Stomach (tissue), 9 donors: Measurements from ENCODE around the gene SHANK1. TPM values are rescaled to one million over a fixed set of nuclear protein-coding genes. Genes with fewer than 3 reads are reported as not detected.

Experiments
- DNase-seq, 2 donors: peaks; one replicate each; pipeline versions ENCODE4 v3.0.0 to v3.0.0-alpha.2; 2013 to 2019
- H3K27ac ChIP-seq, 5 donors: fragments of 200-600 bp in 4 of 5; sonication (generic) in 4 of 5; one replicate each; pipeline ENCODE4 v1.5.1; 2013 to 2019; ENCODE audit warnings: mild to moderate bottlenecking in 1 of 5, moderate library complexity in 1 of 5
- H3K27me3 ChIP-seq, 3 donors: fragments of 200-600 bp; sonication (generic); one replicate each; pipeline ENCODE4 v1.5.1; 2017 to 2019; ENCODE audit warnings: mixed run types in 1 of 3
- H3K36me3 ChIP-seq, 4 donors: fragments of 200-600 bp; sonication (generic); 1 replicate in 3 of 4; 2 replicates in 1 of 4; pipeline ENCODE4 v1.5.1; 2016 to 2019
- H3K4me1 ChIP-seq, 4 donors: fragments of 200-600 bp; sonication (generic); one replicate each; pipeline ENCODE4 v1.5.1; 2016 to 2019
- H3K4me3 ChIP-seq, 4 donors: fragments of 200-600 bp; sonication (generic) in 3 of 4; one replicate each; pipeline ENCODE4 v1.5.1; 2016 to 2019; ENCODE audit warnings: mild to moderate bottlenecking in 1 of 4
- H3K9me3 ChIP-seq, 4 donors: fragments of 200-600 bp; sonication (generic); one replicate each; pipeline ENCODE4 v1.5.1; 2016 to 2019
- EP300 ChIP-seq: sonication (generic); formaldehyde crosslinking; IDR thresholded peaks from one replicate; pipeline ENCODE4 v1.6.1; 2017; ENCODE audit warnings: antibody characterized with exemption
- POLR2A ChIP-seq, 4 donors: fragments of 450-650 bp; IDR thresholded peaks; one replicate each; pipeline ENCODE4 v1.6.1; 2016; ENCODE audit warnings: antibody characterized with exemption in 4 of 4, control low read depth in 2 of 4, mild to moderate bottlenecking in 1 of 4, moderate library complexity in 1 of 4
- POLR2AphosphoS5 ChIP-seq, 3 donors: sonication (generic); formaldehyde crosslinking; IDR thresholded peaks; one replicate each; pipeline ENCODE4 v1.6.1; 2016; ENCODE audit warnings: antibody characterized with exemption in 3 of 3
- WGBS, 5 donors: extraction: QIAGEN DNeasy Blood & Tissue Kit in 3 of 5; methylation state at CpG; one replicate each; pipeline versions ENCODE4 v1.1.5 to v1.1.7; 2013 to 2018; 5-methylcytosine and 5-hydroxymethylcytosine counted together
- intact Hi-C: fragments of 100-400 bp; cut with DNase I; formaldehyde crosslinking; loops from one replicate; pipeline ENCODE4 v1.15.1; 2023; ENCODE audit warnings: low total_unique reads
- polyA plus RNA-seq, 3 donors: library from polyadenylated mRNA; stranded (reverse); fragments of 200-250 nt; gene quantifications; one replicate each; pipeline ENCODE4 v1.2.3, GENCODE V29; 2013
- total RNA-seq, 5 donors: library from RNA; depleted of rRNA; stranded (reverse); fragments of >200 nt; gene quantifications; one replicate each; pipeline versions ENCODE4 v1.1.0 to v1.2.3, GENCODE V29; 2014 to 2016
- TF ChIP-seq, protein P1 (sequence below), 7 experiments: fragments of 450-650 bp in 4 of 7; fragments of 200-600 bp in 3 of 7; sonication (generic) in 3 of 7; IDR thresholded peaks; one replicate each; pipeline ENCODE4 v1.5.1; 2016 to 2019; ENCODE audit warnings: antibody characterized with exemption in 7 of 7, control low read depth in 2 of 7, mild to moderate bottlenecking in 1 of 7
- donor health status: healthy with polysubstance abuse.
- donor health status: Bipolar disorder and iron deficiency.
- donor health status: healthy.

Gene SHANK1
- total and polyA plus RNA-seq, 8 donors: 0.15 to 1.5 (median 0.67) TPM; not detected in 4

DNA sequence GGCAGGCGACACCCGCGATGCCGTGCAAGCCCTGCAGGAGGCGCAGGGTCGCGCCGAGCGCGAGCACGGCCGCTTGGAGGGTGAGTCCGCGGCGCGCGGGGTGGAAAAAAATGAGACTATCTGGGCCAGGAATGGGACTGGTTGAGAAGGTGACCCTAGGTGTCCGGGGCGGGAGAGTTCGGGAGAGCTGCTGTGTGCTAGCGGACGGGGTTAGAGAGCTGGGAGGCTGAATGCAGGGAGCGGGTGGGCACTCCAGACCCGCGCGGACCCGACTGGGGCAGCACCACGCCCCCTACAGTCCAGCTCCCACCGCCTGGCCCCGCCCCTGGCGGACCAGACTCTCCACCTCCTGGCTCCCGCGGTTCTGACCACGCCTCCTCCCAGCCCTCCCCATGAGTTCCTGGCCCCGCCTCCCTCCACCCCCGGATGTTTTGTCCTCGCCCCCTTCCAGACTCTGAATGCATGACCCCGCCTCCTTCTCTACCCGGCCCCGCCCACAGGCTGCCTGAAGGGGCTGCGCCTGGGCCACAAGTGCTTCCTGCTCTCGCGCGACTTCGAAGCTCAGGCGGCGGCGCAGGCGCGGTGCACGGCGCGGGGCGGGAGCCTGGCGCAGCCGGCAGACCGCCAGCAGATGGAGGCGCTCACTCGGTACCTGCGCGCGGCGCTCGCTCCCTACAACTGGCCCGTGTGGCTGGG, 5.1 kb upstream of the SHANK1 start:
- Histone ChIP-seq H3K9me3 (no peaks in the 10 kb centered on the region), H3K36me3 (no peaks in the 10 kb centered on the region), H3K27me3 (peaks cover 0 to 88% (median 60%) of the 10 kb centered on the region in 3 donors), H3K27ac (peak overlapping the region; percentile 22 to 79 (median 67)), H3K4me1 (peaks cover 10 to 45% (median 30%) of the 10 kb centered on the region in 4 donors), H3K4me3 (peak overlapping the region; percentile 50 to 63 (median 62))
- TF ChIP-seq POLR2AphosphoS5 (IDR thresholded peaks at IDR 0.05) (peak; percentile 37 to 83 (median 68)), POLR2A (IDR thresholded peaks at IDR 0.05) (no peak)
- TF ChIP-seq, protein P1, sequence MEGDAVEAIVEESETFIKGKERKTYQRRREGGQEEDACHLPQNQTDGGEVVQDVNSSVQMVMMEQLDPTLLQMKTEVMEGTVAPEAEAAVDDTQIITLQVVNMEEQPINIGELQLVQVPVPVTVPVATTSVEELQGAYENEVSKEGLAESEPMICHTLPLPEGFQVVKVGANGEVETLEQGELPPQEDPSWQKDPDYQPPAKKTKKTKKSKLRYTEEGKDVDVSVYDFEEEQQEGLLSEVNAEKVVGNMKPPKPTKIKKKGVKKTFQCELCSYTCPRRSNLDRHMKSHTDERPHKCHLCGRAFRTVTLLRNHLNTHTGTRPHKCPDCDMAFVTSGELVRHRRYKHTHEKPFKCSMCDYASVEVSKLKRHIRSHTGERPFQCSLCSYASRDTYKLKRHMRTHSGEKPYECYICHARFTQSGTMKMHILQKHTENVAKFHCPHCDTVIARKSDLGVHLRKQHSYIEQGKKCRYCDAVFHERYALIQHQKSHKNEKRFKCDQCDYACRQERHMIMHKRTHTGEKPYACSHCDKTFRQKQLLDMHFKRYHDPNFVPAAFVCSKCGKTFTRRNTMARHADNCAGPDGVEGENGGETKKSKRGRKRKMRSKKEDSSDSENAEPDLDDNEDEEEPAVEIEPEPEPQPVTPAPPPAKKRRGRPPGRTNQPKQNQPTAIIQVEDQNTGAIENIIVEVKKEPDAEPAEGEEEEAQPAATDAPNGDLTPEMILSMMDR (IDR thresholded peaks at IDR 0.05): peak in 5 of 7 experiments; percentile 17 to 74 (median 59)
- DNase-seq: peak; percentile 95 to 100
- intact Hi-C loops: no loop called here
- WGBS, 5 donors: 2 to 5% (median 3%) methylated on average over 35 to 65 of the region's 65 CpGs

GRCh38 chr19:50723735-50724521, 4.3 kb upstream of the SHANK1 start:
- no peaks in the 10 kb centered on the region for H3K36me3 ChIP-seq
- intact Hi-C loops: no loop called here
- peak in 1 of 2 donors; percentile 30 for DNase-seq
- TF ChIP-seq EP300 (no peak), POLR2AphosphoS5 (IDR thresholded peaks at IDR 0.05) (no peak), POLR2A (IDR thresholded peaks at IDR 0.05) (no peak)
- TF ChIP-seq, protein P1 (IDR thresholded peaks at IDR 0.05): no peak
- WGBS, 5 donors: 6 to 13% (median 10%) methylated on average over 12 to 31 of the region's 31 CpGs
- H3K4me1 ChIP-seq: peaks cover 17 to 53% (median 37%) of the 10 kb centered on the region in 4 donors
- no peaks in the 10 kb centered on the region for H3K9me3 ChIP-seq
- peaks cover 3 to 90% (median 67%) of the 10 kb centered on the region in 3 donors for H3K27me3 ChIP-seq
- H3K27ac ChIP-seq: peak overlapping the region in 4 of 5 donors; percentile 46 to 70 (median 62)
- H3K4me3 ChIP-seq: peak overlapping the region; percentile 50 to 63 (median 62)

GRCh38 chr19:50723069-50723468, 3.5 kb upstream of the SHANK1 start, which contains the start of gene CLEC11A:
CLEC11A (plus strand) TSS chr19:50723364; CDS start chr19:50723526, 162 bp downstream.
- peaks cover 9 to 93% (median 73%) of the 10 kb centered on the region in 3 donors for H3K27me3 ChIP-seq
- TF ChIP-seq POLR2AphosphoS5 (IDR thresholded peaks at IDR 0.05) (no peak), POLR2A (IDR thresholded peaks at IDR 0.05) (no peak), EP300 (no peak)
- TF ChIP-seq, protein P1 (IDR thresholded peaks at IDR 0.05): no peak
- intact Hi-C loops: no loop called here
- no peaks in the 10 kb centered on the region for H3K36me3 ChIP-seq
- H3K27ac ChIP-seq: peak within 1 kb of the TSS in 4 of 5 donors; percentile 46 to 70 (median 62)
- H3K4me1 ChIP-seq: peaks cover 25 to 58% (median 43%) of the 10 kb centered on the region in 4 donors
- peak in 1 of 2 donors; percentile 87 for DNase-seq
- WGBS, 5 donors: 9 to 24% (median 20%) methylated on average over 15 of the region's 15 CpGs
- no peaks in the 10 kb centered on the region for H3K9me3 ChIP-seq
- peak within 1 kb of the TSS; percentile 50 to 63 (median 62) for H3K4me3 ChIP-seq
